Measurements from ENCODE around the gene EOLA2.
A peak's percentile ranks its signal among the peaks of the same experiment; 100 is the strongest.
"Not testable (repeated sequence)": the region's sequence is repeated elsewhere in the genome, so short reads cannot be mapped to it uniquely, and the experiment has no call there.

Gene EOLA2

GRCh38 chrX:149948016-149948415, 9.7 kb upstream of the EOLA2 start:
- Histone ChIP-seq H3K4me1 (ENCODE audit: control insufficient read depth, insufficient read depth, low read length) (peaks cover 4% of the 10 kb centered on the region; the same call in 1 of the 2 replicates), H3K27me3 (ENCODE audit: control insufficient read depth, insufficient read depth, low read length) (no peaks in the 10 kb centered on the region), H3K4me3 (ENCODE audit: low read depth, low read length) (no peak overlapping the region), H3K36me3 (ENCODE audit: control insufficient read depth, insufficient read depth, low read length) (peaks cover 24% of the 10 kb centered on the region), H3K9ac (ENCODE audit: low read depth, low read length) (no peak overlapping the region), H3K9me3 (ENCODE audit: control insufficient read depth, insufficient read depth, low read length) (peaks cover 17% of the 10 kb centered on the region; the same call in 1 of the 2 replicates), H3K27ac (ENCODE audit: low read depth, low read length) (peak overlapping the region; percentile 16)

- not testable (repeated sequence) for H3K9ac ChIP-seq (ENCODE audit: low read depth, low read length); H3K4me1 ChIP-seq (ENCODE audit: control insufficient read depth, insufficient read depth, low read length); H3K27ac ChIP-seq (ENCODE audit: low read depth, low read length); H3K27me3 ChIP-seq (ENCODE audit: control insufficient read depth, insufficient read depth, low read length); H3K4me3 ChIP-seq (ENCODE audit: low read depth, low read length)
- Histone ChIP-seq H3K36me3 (ENCODE audit: control insufficient read depth, insufficient read depth, low read length) (peaks cover 24% of the 10 kb centered on the region), H3K9me3 (ENCODE audit: control insufficient read depth, insufficient read depth, low read length) (peaks cover 17% of the 10 kb centered on the region; the same call in 1 of the 2 replicates)
These were observed 8.6 kb upstream of the EOLA2 start for GRCh38 chrX:149946932-149947331.

- H3K9ac ChIP-seq (ENCODE audit: low read depth, low read length); H3K27me3 ChIP-seq (ENCODE audit: control insufficient read depth, insufficient read depth, low read length); H3K27ac ChIP-seq (ENCODE audit: low read depth, low read length); H3K4me3 ChIP-seq (ENCODE audit: low read depth, low read length); H3K4me1 ChIP-seq (ENCODE audit: control insufficient read depth, insufficient read depth, low read length): not testable (repeated sequence)
- peaks cover 21% of the 10 kb centered on the region for H3K36me3 ChIP-seq (ENCODE audit: control insufficient read depth, insufficient read depth, low read length)
- H3K9me3 ChIP-seq (ENCODE audit: control insufficient read depth, insufficient read depth, low read length): peaks cover 10% of the 10 kb centered on the region; the same call in 1 of the 2 replicates
These were observed 7.5 kb upstream of the EOLA2 start for GRCh38 chrX:149945820-149946219.

- not testable (repeated sequence) for H3K4me1 ChIP-seq (ENCODE audit: control insufficient read depth, insufficient read depth, low read length); H3K27ac ChIP-seq (ENCODE audit: low read depth, low read length); H3K4me3 ChIP-seq (ENCODE audit: low read depth, low read length); H3K9ac ChIP-seq (ENCODE audit: low read depth, low read length); H3K27me3 ChIP-seq (ENCODE audit: control insufficient read depth, insufficient read depth, low read length)
- peaks cover 10% of the 10 kb centered on the region; the same call in 1 of the 2 replicates for H3K9me3 ChIP-seq (ENCODE audit: control insufficient read depth, insufficient read depth, low read length)
- peaks cover 21% of the 10 kb centered on the region for H3K36me3 ChIP-seq (ENCODE audit: control insufficient read depth, insufficient read depth, low read length)
These were observed 6.9 kb upstream of the EOLA2 start for GRCh38 chrX:149945087-149945670.

- H3K9ac ChIP-seq (ENCODE audit: low read depth, low read length); H3K27me3 ChIP-seq (ENCODE audit: control insufficient read depth, insufficient read depth, low read length); H3K4me1 ChIP-seq (ENCODE audit: control insufficient read depth, insufficient read depth, low read length); H3K36me3 ChIP-seq (ENCODE audit: control insufficient read depth, insufficient read depth, low read length); H3K4me3 ChIP-seq (ENCODE audit: low read depth, low read length); H3K9me3 ChIP-seq (ENCODE audit: control insufficient read depth, insufficient read depth, low read length); H3K27ac ChIP-seq (ENCODE audit: low read depth, low read length): not testable (repeated sequence)
These were observed 2.4 kb upstream of the EOLA2 start for GRCh38 chrX:149940674-149941024.

GRCh38 chrX:149939905-149940673, 1.8 kb upstream of the EOLA2 start:
- Histone ChIP-seq H3K4me3 (ENCODE audit: low read depth, low read length) (peak overlapping the region; percentile 83), H3K36me3 (ENCODE audit: control insufficient read depth, insufficient read depth, low read length) (peaks cover 5% of the 10 kb centered on the region; the same call in 1 of the 2 replicates), H3K9ac (ENCODE audit: low read depth, low read length) (peak overlapping the region; percentile 68; the same call in 1 of the 2 replicates), H3K9me3 (ENCODE audit: control insufficient read depth, insufficient read depth, low read length) (peaks cover 5% of the 10 kb centered on the region; the same call in 1 of the 2 replicates), H3K4me1 (ENCODE audit: control insufficient read depth, insufficient read depth, low read length) (no peaks in the 10 kb centered on the region), H3K27ac (ENCODE audit: low read depth, low read length) (peak overlapping the region; percentile 93), H3K27me3 (ENCODE audit: control insufficient read depth, insufficient read depth, low read length) (no peaks in the 10 kb centered on the region)

- Histone ChIP-seq H3K36me3 (ENCODE audit: control insufficient read depth, insufficient read depth, low read length) (peaks cover 5% of the 10 kb centered on the region; the same call in 1 of the 2 replicates), H3K4me1 (ENCODE audit: control insufficient read depth, insufficient read depth, low read length) (no peaks in the 10 kb centered on the region), H3K4me3 (ENCODE audit: low read depth, low read length) (peak overlapping the region; percentile 83), H3K9ac (ENCODE audit: low read depth, low read length) (peak overlapping the region; percentile 68; the same call in 1 of the 2 replicates), H3K27ac (ENCODE audit: low read depth, low read length) (peak overlapping the region; percentile 93), H3K9me3 (ENCODE audit: control insufficient read depth, insufficient read depth, low read length) (peaks cover 5% of the 10 kb centered on the region; the same call in 1 of the 2 replicates), H3K27me3 (ENCODE audit: control insufficient read depth, insufficient read depth, low read length) (no peaks in the 10 kb centered on the region)
These were observed 1.3 kb upstream of the EOLA2 start for GRCh38 chrX:149939655-149939904.

- no peaks in the 10 kb centered on the region for H3K4me1 ChIP-seq (ENCODE audit: control insufficient read depth, insufficient read depth, low read length)
- peak overlapping the region; percentile 88 for H3K27ac ChIP-seq (ENCODE audit: low read depth, low read length)
- H3K36me3 ChIP-seq (ENCODE audit: control insufficient read depth, insufficient read depth, low read length): peaks cover 5% of the 10 kb centered on the region; the same call in 1 of the 2 replicates
- peaks cover 4% of the 10 kb centered on the region; the same call in 1 of the 2 replicates for H3K9me3 ChIP-seq (ENCODE audit: control insufficient read depth, insufficient read depth, low read length)
- H3K4me3 ChIP-seq (ENCODE audit: low read depth, low read length): peak overlapping the region; percentile 78; the same call in 1 of the 2 replicates
- no peak overlapping the region for H3K9ac ChIP-seq (ENCODE audit: low read depth, low read length)
- no peaks in the 10 kb centered on the region for H3K27me3 ChIP-seq (ENCODE audit: control insufficient read depth, insufficient read depth, low read length)
These were observed 777 bp upstream of the EOLA2 start for GRCh38 chrX:149938881-149939654.

- Histone ChIP-seq H3K36me3 (ENCODE audit: control insufficient read depth, insufficient read depth, low read length) (no peaks in the 10 kb centered on the region), H3K4me3 (ENCODE audit: low read depth, low read length) (peak overlapping the region; percentile 78), H3K27me3 (ENCODE audit: control insufficient read depth, insufficient read depth, low read length) (no peaks in the 10 kb centered on the region), H3K4me1 (ENCODE audit: control insufficient read depth, insufficient read depth, low read length) (no peaks in the 10 kb centered on the region), H3K9ac (ENCODE audit: low read depth, low read length) (peak overlapping the region; percentile 60), H3K9me3 (ENCODE audit: control insufficient read depth, insufficient read depth, low read length) (no peaks in the 10 kb centered on the region), H3K27ac (ENCODE audit: low read depth, low read length) (peak overlapping the region; percentile 88)
These were observed 342 bp downstream of the EOLA2 start for GRCh38 chrX:149937871-149938426.

GRCh38 chrX:149937328-149937727, 963 bp downstream of the EOLA2 start:
- H3K27ac ChIP-seq (ENCODE audit: low read depth, low read length); H3K9me3 ChIP-seq (ENCODE audit: control insufficient read depth, insufficient read depth, low read length); H3K27me3 ChIP-seq (ENCODE audit: control insufficient read depth, insufficient read depth, low read length); H3K36me3 ChIP-seq (ENCODE audit: control insufficient read depth, insufficient read depth, low read length); H3K4me1 ChIP-seq (ENCODE audit: control insufficient read depth, insufficient read depth, low read length): not testable (repeated sequence)
- Histone ChIP-seq H3K9ac (ENCODE audit: low read depth, low read length) (peak overlapping the region; percentile 60; the same call in 1 of the 2 replicates), H3K4me3 (ENCODE audit: low read depth, low read length) (peak overlapping the region; percentile 78)
